BJ (cell line): ENCODE data around the gene TMEM94. TPM values are rescaled to one million over a fixed set of nuclear protein-coding genes. Genes with fewer than 3 reads are reported as not detected.
A peak's percentile ranks its signal among the peaks of the same experiment; 100 is the strongest.
"Not testable (repeated sequence)": the region's sequence is repeated elsewhere in the genome, so short reads cannot be mapped to it uniquely, and the experiment has no call there.

Experiments used
- CTCF ChIA-PET: fragments of 350-600 bp; formaldehyde crosslinking; extraction: SDS; loops from one replicate; lab custom pipeline; 2021; ENCODE audit warnings: antibody characterized with exemption, inconsistent platforms; lab: Yijun Ruan, JAX
- POLR2A ChIA-PET: fragments of 300-600 bp; sonication (Branson Sonifier 250); formaldehyde crosslinking; extraction: SDS; loops from one replicate; lab custom pipeline; 2021; ENCODE audit warnings: antibody characterized with exemption; lab: Charles Lee
- DNase-seq: peaks from one replicate; pipeline ENCODE4 v3.0.0-alpha.2; 2011; ENCODE audit warnings: low read depth
- H3K27me3 ChIP-seq: 2 replicates; pipeline ENCODE4 v1.6.0; 2011; ENCODE audit warnings: low read length; ENCODE audit not compliant: control insufficient read depth, insufficient read depth
- H3K36me3 ChIP-seq: 2 replicates; pipeline ENCODE4 v1.5.1; 2011; ENCODE audit warnings: low read length; ENCODE audit not compliant: control insufficient read depth, insufficient read depth
- H3K4me3 ChIP-seq: 2 replicates; pipeline ENCODE4 v1.5.1; 2011; ENCODE audit warnings: low read depth, mild to moderate bottlenecking, control low read depth, low read length
- CTCF ChIP-seq: IDR thresholded peaks from 2 replicates; pipeline ENCODE4 v1.5.1; 2011; ENCODE audit warnings: low read depth, mild to moderate bottlenecking, control low read depth, inconsistent platforms, low read length, moderate library complexity; ENCODE audit not compliant: insufficient read depth
- polyA plus RNA-seq: library from polyadenylated mRNA; depleted of rRNA; stranded (reverse); fragments of >200 nt; gene quantifications from 2 replicates; pipeline ENCODE4 v1.2.3, GENCODE V29; 2011

TMEM94 gene
- polyA plus RNA-seq, 1 experiment, result 35.5 TPM

DNA sequence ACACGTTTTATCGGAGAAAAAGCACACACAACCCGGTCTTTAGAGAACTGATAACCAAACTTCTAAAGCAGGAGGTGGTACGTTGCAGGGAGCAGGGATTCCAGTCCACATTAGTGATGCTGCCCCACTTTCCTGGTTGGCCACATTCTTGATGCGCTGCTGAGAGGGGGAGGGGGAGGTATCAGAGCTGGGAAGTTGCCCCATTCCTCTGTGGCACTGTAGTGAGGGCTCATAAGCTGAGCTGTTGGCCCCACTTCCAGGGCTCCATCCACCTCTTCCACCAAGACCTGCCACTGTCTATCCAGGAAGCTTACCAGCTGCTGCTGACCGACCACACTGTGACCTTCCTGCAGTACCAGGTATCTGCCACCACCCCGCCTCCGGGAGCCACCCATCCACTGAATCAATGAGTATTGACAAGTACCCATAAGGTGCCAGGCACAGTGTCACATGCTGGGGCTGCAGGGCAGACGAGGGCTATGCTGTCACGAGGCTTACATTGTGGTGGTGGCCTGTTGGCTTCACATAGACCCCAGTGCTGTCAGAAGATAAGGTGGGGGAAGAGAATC lies 60.9 kb downstream of the TMEM94 start:
- H3K4me3 ChIP-seq, result peak overlapping the region; percentile 83
- ChIA-PET CTCF (interaction anchor here (0.8 to 1.8 kb wide), 7 partner anchors 10 to 94 kb away, joined by 3 to 25 read pairs (median 4); no protein-coding TSS in a partner anchor), POLR2A (no interaction called here)
- TF ChIP-seq CTCF, result no peak
- DNase-seq, result no peak
- no peaks in the 10 kb centered on the region for H3K27me3 ChIP-seq
- no peaks in the 10 kb centered on the region; the same call in 1 of the 2 replicates for H3K36me3 ChIP-seq

- CTCF ChIA-PET, result interaction anchor here (0.6 to 2.1 kb wide), 3 partner anchors 9 to 115 kb away, joined by 3 to 4 read pairs (median 3); partner anchors contain the start of gene SMIM5
- POLR2A ChIA-PET, result no interaction called here
- no peak for DNase-seq
- H3K27me3 ChIP-seq, result no peaks in the 10 kb centered on the region
- no peak for TF ChIP-seq CTCF
- H3K4me3 ChIP-seq, result no peak overlapping the region
- H3K36me3 ChIP-seq, result no peaks in the 10 kb centered on the region; the same call in 1 of the 2 replicates
Measured at GRCh38 chr17:75518201-75518600, 61.8 kb downstream of the TMEM94 start.

GRCh38 chr17:75518983-75519537 lies 62.6 kb downstream of the TMEM94 start:
- ChIA-PET CTCF (interaction anchor here (0.6 to 2.1 kb wide), 4 partner anchors 10 to 114 kb away, joined by 3 to 4 read pairs (median 3); partner anchors contain the start of gene SMIM5), POLR2A (no interaction called here)
- Histone ChIP-seq H3K27me3 (no peaks in the 10 kb centered on the region), H3K36me3 (no peaks in the 10 kb centered on the region; the same call in 1 of the 2 replicates), H3K4me3 (no peak overlapping the region)
- no peak for DNase-seq
- TF ChIP-seq CTCF, result no peak

GRCh38 chr17:75520413-75520812 lies 64.0 kb downstream of the TMEM94 start:
- CTCF ChIA-PET, result interaction anchor here (1.0 to 2.1 kb wide), 2 partner anchors 95 to 113 kb away, joined by 3 to 4 read pairs; partner anchors contain the start of gene SMIM5
- H3K4me3 ChIP-seq, H3K36me3 ChIP-seq, H3K27me3 ChIP-seq, POLR2A ChIA-PET, DNase-seq: not testable (repeated sequence)

DNA sequence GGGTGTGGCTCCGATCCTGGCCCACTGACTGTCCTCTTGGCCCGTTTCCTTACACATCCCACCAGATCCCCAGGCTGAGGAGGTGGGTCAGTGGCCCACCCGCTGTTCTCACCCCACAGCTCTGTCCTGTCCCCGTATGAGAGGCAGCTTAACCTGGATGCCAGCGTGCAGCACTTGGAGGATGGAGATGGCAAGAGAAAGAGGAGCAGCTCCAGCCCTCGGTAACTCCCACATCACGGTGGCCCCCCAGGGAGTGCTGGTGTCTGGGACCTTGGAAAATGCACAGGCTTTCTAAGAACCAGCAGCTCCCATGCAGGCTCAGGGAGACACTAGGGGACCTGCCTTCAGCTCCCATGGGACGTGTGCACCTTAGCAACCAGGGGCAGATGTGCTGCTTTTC lies 64.9 kb downstream of the TMEM94 start:
- no peak for DNase-seq
- Histone ChIP-seq H3K36me3 (no peaks in the 10 kb centered on the region; the same call in 1 of the 2 replicates), H3K4me3 (no peak overlapping the region), H3K27me3 (peaks cover 1% of the 10 kb centered on the region; the same call in 1 of the 2 replicates)
- TF ChIP-seq CTCF, result no peak
- POLR2A ChIA-PET, result no interaction called here
- CTCF ChIA-PET, result interaction anchor here (1.0 to 1.2 kb wide), 2 partner anchors 96 to 226 kb away, joined by 3 read pairs; no protein-coding TSS in a partner anchor
